ENCODE measurements around the gene TMEM254. TPM values are rescaled to one million over a fixed set of nuclear protein-coding genes. Genes with fewer than 3 reads are reported as not detected.
"Not testable (repeated sequence)": the region's sequence is repeated elsewhere in the genome, so short reads cannot be mapped to it uniquely, and the experiment has no call there.

TMEM254 gene
- polyA plus RNA-seq, 1 donor, result 49.6 TPM

DNA sequence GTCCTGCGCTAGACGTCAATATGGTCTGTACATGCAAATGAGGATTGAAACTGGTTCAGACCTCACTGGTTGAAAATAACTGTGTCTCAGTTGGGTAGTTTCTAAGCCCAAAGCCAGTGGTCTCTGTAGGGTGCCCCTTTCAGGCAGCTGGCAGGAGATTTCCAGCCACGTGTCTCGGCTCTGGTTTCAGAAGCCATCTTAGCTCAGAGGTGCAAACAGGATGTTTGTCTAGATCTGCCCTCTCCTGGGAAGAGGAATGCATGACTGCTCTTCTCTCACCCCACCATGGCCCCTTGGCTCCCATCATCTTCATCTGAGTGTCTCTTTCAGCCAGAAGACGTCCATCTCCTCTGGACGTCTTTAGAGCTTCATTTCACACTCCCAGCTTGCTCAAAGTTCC is 33.5 kb upstream of the TMEM254 start:
- H3K9me3 ChIP-seq (ENCODE audit: control insufficient read depth, low read depth, low read length); DNase-seq: not testable (repeated sequence)
- WGBS (ENCODE audit: insufficient coverage, low lambda C conversion rate), result 90% methylated on average over 2 of the region's 6 CpGs

DNA sequence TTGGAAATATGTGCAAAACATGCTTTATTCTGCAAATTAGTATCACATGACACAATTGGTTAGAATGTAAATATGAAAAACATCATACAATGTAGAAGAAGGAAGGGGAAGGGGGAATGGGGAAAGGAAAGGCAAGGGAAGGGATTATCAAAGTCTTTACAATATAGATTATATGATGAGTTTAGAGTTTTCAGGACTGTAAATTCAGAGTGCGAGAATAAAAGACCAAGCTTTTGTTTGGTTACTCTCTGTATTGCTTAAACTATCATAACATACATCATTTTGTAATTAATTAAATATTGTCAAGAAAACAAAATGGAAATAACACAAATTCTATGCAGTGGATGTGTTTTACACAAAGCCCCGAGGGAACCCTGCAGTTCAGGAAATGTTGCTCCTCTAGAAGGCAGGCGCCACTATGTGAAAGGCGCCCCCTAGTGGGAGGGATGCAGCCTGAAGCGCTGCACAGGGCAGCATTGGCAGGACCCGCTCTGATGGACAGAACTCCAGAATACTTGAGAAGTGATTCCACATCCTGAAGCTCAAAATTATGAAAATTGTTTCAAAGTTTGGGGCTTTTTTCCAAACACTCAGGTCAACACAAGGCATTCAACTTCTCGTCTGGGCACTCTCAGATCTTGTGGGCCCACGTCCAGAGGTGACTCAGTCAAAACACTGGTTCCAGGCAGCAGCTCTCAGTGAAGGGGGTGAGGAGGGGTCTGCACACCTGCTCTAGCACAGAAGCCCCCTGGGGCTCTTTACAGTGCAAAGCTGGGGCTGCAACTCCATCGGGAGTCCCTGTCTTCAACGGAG is 31.6 kb upstream of the TMEM254 start:
- Histone ChIP-seq H3K4me1 (ENCODE audit: control insufficient read depth, insufficient read depth, low read length) (no peaks in the 10 kb centered on the region), H3K36me3 (ENCODE audit: control insufficient read depth, insufficient read depth, low read length) (no peaks in the 10 kb centered on the region), H3K27ac (ENCODE audit: low read length) (no peak overlapping the region), H3K9me3 (ENCODE audit: control insufficient read depth, low read depth, low read length) (no peaks in the 10 kb centered on the region), H3K27me3 (ENCODE audit: control insufficient read depth, insufficient read depth, low read length) (no peaks in the 10 kb centered on the region), H3K4me3 (ENCODE audit: low read length) (no peak overlapping the region)
- peak; percentile 52 to 56 for DNase-seq
- WGBS (ENCODE audit: insufficient coverage, low lambda C conversion rate), result no CpG with 5 or more reads among the region's 10 CpGs

More for the DNA sequence above, 33.5 kb upstream of the TMEM254 start:
- not testable (repeated sequence) for H3K4me1 ChIP-seq (ENCODE audit: control insufficient read depth, insufficient read depth, low read length); H3K36me3 ChIP-seq (ENCODE audit: control insufficient read depth, insufficient read depth, low read length); H3K27ac ChIP-seq (ENCODE audit: low read length); H3K27me3 ChIP-seq (ENCODE audit: control insufficient read depth, insufficient read depth, low read length); H3K4me3 ChIP-seq (ENCODE audit: low read length)

DNA sequence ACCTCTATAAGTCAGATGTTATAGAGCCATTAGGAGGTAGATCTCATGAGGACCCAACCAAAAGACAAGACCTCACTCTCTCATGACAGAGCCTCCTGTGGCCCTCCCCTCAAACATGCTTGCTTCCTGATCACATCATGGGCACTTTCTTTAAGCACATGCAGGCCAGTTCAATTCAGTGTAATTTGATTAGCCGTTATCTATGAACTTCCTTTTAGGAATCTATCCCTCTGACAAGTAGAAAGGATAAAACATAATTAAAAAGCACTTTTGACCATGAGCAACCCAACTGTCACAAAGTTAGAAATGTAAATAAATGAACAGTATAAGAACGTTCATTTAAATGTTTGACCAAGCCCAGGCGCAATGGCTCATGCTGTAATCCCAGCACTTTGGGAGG is 27.7 kb upstream of the TMEM254 start:
- WGBS (ENCODE audit: insufficient coverage, low lambda C conversion rate), result 86% methylated on average over 1 of the region's 3 CpGs
- Histone ChIP-seq H3K36me3 (ENCODE audit: control insufficient read depth, insufficient read depth, low read length) (no peaks in the 10 kb centered on the region), H3K9me3 (ENCODE audit: control insufficient read depth, low read depth, low read length) (no peaks in the 10 kb centered on the region), H3K27ac (ENCODE audit: low read length) (no peak overlapping the region), H3K4me3 (ENCODE audit: low read length) (no peak overlapping the region), H3K27me3 (ENCODE audit: control insufficient read depth, insufficient read depth, low read length) (no peaks in the 10 kb centered on the region), H3K4me1 (ENCODE audit: control insufficient read depth, insufficient read depth, low read length) (no peaks in the 10 kb centered on the region)
- DNase-seq, result no peak

DNA sequence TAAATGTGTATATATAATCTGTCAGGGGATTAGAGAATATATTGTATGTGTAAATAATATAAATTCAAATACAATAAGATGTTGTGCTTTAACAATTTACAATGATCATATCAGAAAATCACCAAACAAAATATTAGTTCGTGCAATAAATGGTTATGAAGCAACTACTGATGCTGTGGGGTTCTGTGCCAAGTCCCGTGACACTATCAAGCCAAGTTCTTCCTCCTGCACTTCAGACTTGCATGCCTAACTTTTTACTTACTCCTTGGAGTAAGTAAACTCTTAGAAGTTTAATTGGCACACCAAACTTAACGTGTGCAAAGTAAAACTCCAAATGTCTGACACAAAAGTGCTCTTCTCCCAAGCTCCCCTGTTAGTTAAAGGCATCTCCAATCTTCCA is 26.5 kb upstream of the TMEM254 start:
- Histone ChIP-seq H3K9me3 (ENCODE audit: control insufficient read depth, low read depth, low read length) (no peaks in the 10 kb centered on the region), H3K4me3 (ENCODE audit: low read length) (no peak overlapping the region), H3K27me3 (ENCODE audit: control insufficient read depth, insufficient read depth, low read length) (no peaks in the 10 kb centered on the region), H3K36me3 (ENCODE audit: control insufficient read depth, insufficient read depth, low read length) (no peaks in the 10 kb centered on the region), H3K27ac (ENCODE audit: low read length) (no peak overlapping the region), H3K4me1 (ENCODE audit: control insufficient read depth, insufficient read depth, low read length) (no peaks in the 10 kb centered on the region)
- no CpG with 5 or more reads among the region's 3 CpGs for WGBS (ENCODE audit: insufficient coverage, low lambda C conversion rate)
- DNase-seq, result no peak

DNA sequence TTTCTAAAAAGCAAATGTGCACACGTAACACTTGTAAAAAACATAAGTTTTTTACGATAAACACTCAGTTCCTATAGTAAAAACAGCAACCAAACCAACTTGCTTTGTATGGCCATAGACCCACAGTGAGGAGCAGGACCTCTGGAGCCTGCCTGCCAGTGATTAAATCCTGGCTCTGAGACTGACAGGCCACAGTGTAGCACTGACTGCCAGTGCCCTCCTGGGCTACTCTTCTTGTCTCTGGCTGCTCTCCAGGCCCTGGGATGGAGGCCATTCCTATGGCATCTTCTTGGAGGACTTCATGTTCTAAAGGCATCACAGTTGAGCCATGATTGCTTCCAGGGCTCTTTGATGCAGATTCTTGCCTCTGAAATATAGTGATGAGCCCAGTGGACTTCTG is 22.7 kb upstream of the TMEM254 start:
- no peaks in the 10 kb centered on the region for H3K27me3 ChIP-seq (ENCODE audit: control insufficient read depth, insufficient read depth, low read length)
- H3K27ac ChIP-seq (ENCODE audit: low read length), result no peak overlapping the region
- no peaks in the 10 kb centered on the region for H3K36me3 ChIP-seq (ENCODE audit: control insufficient read depth, insufficient read depth, low read length)
- no CpG with 5 or more reads among the region's 2 CpGs for WGBS (ENCODE audit: insufficient coverage, low lambda C conversion rate)
- no peaks in the 10 kb centered on the region for H3K9me3 ChIP-seq (ENCODE audit: control insufficient read depth, low read depth, low read length)
- no peak for DNase-seq
- H3K4me3 ChIP-seq (ENCODE audit: low read length), result no peak overlapping the region
- H3K4me1 ChIP-seq (ENCODE audit: control insufficient read depth, insufficient read depth, low read length), result no peaks in the 10 kb centered on the region

DNA sequence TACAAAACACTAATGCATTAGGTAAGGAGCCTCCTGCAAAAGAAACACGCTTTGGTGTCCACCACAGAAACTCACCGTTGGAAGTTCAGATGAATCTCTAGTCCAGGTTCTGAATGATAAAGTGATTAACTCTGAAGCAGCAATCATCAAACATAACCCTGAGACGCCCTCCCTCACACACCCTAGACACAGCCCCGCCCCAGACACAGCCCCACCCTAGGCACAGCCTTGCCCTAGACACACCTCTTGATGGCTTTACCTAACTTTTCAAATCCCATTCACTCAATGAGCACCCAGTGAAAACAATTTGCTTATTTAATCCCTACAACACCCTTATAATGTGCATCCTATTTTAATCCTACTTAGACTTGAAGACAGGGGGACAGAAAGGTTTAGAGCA is 21.3 kb upstream of the TMEM254 start:
- H3K36me3 ChIP-seq (ENCODE audit: control insufficient read depth, insufficient read depth, low read length), result no peaks in the 10 kb centered on the region
- H3K4me3 ChIP-seq (ENCODE audit: low read length), result no peak overlapping the region
- no peaks in the 10 kb centered on the region for H3K27me3 ChIP-seq (ENCODE audit: control insufficient read depth, insufficient read depth, low read length)
- no peak overlapping the region for H3K27ac ChIP-seq (ENCODE audit: low read length)
- H3K4me1 ChIP-seq (ENCODE audit: control insufficient read depth, insufficient read depth, low read length), result no peaks in the 10 kb centered on the region
- no peak for DNase-seq
- no CpG with 5 or more reads among the region's 4 CpGs for WGBS (ENCODE audit: insufficient coverage, low lambda C conversion rate)
- H3K9me3 ChIP-seq (ENCODE audit: control insufficient read depth, low read depth, low read length), result no peaks in the 10 kb centered on the region

DNA sequence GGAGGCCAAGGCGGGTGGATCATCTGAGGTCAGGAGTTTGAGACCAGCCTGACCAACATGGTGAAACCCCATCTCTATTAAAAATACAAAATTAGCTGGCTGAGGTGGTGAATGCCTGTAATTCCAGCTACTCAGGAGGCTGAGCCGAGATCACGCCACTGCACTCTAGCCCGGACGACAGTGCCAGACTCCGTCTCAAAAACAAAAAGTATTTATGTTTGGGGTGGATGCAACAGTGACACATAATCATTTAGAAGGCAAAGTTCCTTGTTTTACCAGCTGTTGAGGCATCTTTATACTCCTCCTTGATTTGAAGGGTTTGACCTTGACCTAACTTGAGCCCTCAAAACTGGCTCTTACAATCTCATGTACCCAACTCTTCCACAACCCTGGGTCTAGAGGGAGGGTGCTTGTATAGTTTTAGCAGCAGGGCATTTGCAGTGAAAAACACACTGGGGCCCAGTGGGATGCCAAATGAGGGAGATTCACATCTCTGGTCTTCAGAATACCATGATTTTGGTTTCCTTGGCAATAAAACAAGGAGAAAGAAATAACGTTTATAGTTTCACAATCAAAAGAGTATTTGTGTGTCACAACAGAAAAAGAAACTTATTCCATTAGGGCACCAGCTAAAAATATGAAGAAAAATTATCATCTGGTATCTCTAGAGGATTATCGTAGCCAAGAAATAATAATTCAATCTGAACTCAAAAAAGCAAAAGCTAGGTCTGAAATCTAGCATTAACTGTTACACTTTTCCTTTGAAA is 14.2 kb upstream of the TMEM254 start:
- no peaks in the 10 kb centered on the region for H3K9me3 ChIP-seq (ENCODE audit: control insufficient read depth, low read depth, low read length)
- H3K27me3 ChIP-seq (ENCODE audit: control insufficient read depth, insufficient read depth, low read length), result no peaks in the 10 kb centered on the region
- H3K36me3 ChIP-seq (ENCODE audit: control insufficient read depth, insufficient read depth, low read length), result no peaks in the 10 kb centered on the region
- DNase-seq, result no peak
- H3K4me1 ChIP-seq (ENCODE audit: control insufficient read depth, insufficient read depth, low read length), result no peaks in the 10 kb centered on the region
- no peak overlapping the region for H3K4me3 ChIP-seq (ENCODE audit: low read length)
- H3K27ac ChIP-seq (ENCODE audit: low read length), result no peak overlapping the region
- 97% methylated on average over 6 of the region's 8 CpGs for WGBS (ENCODE audit: insufficient coverage, low lambda C conversion rate)

DNA sequence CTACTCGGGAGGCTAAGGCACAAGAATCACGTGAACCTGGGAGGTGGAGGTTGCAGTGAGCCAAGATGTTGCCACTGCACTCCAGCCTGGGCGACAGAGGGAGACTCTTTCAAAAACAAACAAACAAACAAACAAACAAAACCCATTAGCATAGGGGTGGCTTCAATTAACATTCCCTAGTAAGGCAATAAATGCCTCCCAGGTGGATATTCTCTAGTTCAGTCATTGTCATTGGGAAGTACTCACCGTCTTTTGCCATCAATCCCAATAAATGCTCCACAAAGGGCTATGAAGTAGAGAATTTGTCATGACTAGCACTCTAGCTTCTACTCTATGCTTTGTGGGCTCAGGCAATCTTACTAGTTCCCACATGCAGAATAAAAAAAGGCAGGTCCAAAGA is 11.7 kb upstream of the TMEM254 start:
- no peak for DNase-seq
- H3K27ac ChIP-seq (ENCODE audit: low read length), result no peak overlapping the region
- no peaks in the 10 kb centered on the region for H3K4me1 ChIP-seq (ENCODE audit: control insufficient read depth, insufficient read depth, low read length)
- no peaks in the 10 kb centered on the region for H3K9me3 ChIP-seq (ENCODE audit: control insufficient read depth, low read depth, low read length)
- no peaks in the 10 kb centered on the region for H3K36me3 ChIP-seq (ENCODE audit: control insufficient read depth, insufficient read depth, low read length)
- H3K27me3 ChIP-seq (ENCODE audit: control insufficient read depth, insufficient read depth, low read length), result no peaks in the 10 kb centered on the region
- no peak overlapping the region for H3K4me3 ChIP-seq (ENCODE audit: low read length)
- WGBS (ENCODE audit: insufficient coverage, low lambda C conversion rate), result no CpG with 5 or more reads among the region's 4 CpGs

DNA sequence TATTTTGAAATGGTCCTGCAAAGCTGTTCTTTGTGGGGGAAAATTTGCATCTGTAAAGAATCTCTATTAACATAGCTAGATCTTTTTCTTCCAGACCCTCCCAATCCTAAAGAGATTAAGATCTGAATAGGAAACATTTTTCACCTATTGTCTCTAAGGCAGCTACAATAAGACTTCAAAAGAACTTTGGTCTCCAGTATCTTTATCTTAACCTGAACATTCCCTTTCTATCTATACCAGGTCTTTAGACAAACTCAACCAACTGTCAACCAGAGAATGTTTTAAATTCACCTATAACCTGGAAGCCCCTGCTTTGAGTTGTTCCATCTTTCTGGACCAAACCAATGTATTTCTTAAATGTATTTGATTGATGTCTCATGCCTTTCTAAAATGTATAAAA is 10.6 kb upstream of the TMEM254 start:
- not testable (repeated sequence) for H3K36me3 ChIP-seq (ENCODE audit: control insufficient read depth, insufficient read depth, low read length); H3K4me3 ChIP-seq (ENCODE audit: low read length); H3K4me1 ChIP-seq (ENCODE audit: control insufficient read depth, insufficient read depth, low read length); H3K27me3 ChIP-seq (ENCODE audit: control insufficient read depth, insufficient read depth, low read length); H3K9me3 ChIP-seq (ENCODE audit: control insufficient read depth, low read depth, low read length); H3K27ac ChIP-seq (ENCODE audit: low read length); DNase-seq

DNA sequence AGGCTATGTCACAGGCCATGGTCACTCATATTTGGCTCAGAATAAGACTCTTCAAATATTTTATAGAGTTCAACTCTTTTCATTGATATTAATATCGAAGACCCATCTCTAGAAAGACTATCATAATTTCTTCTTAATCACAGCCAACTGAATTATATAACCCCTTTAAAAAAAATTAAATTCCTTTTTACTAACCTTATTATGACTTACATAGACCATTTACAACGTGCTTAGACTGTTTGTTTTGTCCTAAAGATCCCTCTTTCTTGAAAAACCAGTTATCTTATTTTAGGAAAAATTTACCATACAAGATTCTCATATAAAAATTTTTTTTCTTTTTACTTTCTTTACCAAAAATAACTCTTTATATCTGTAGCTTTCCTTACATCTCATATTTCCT is 10.2 kb upstream of the TMEM254 start:
- H3K27ac ChIP-seq (ENCODE audit: low read length), result no peak overlapping the region

DNA sequence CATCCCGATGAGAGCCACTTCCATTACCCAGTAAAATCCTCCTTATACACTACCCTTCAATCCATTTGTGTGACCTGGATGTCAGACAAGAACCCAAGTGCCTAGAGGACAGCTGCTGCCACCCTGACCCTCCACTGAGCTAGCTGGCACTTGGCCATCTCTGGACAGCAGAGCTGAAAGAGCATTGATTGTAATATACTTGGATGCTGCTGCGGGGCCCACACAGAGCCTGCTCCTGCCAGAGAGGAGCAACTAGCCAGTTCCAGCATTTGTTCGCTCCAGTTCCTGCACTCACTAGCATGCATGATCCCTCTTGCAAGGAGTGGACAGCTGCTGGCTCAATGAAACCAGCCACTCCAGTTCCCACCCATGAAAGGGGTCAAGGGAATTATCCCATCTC is 8.4 kb upstream of the TMEM254 start:
- no peaks in the 10 kb centered on the region for H3K27me3 ChIP-seq (ENCODE audit: control insufficient read depth, insufficient read depth, low read length)
- no peaks in the 10 kb centered on the region for H3K4me1 ChIP-seq (ENCODE audit: control insufficient read depth, insufficient read depth, low read length)
- no peak overlapping the region for H3K4me3 ChIP-seq (ENCODE audit: low read length)
- no peak for DNase-seq
- H3K36me3 ChIP-seq (ENCODE audit: control insufficient read depth, insufficient read depth, low read length), result no peaks in the 10 kb centered on the region
- no peaks in the 10 kb centered on the region for H3K9me3 ChIP-seq (ENCODE audit: control insufficient read depth, low read depth, low read length)
- WGBS (ENCODE audit: insufficient coverage, low lambda C conversion rate), result no CpG with 5 or more reads among the region's 3 CpGs
- H3K27ac ChIP-seq (ENCODE audit: low read length), result no peak overlapping the region

More for the DNA sequence above, 10.2 kb upstream of the TMEM254 start:
- H3K4me3 ChIP-seq (ENCODE audit: low read length), result no peak overlapping the region
- no peaks in the 10 kb centered on the region for H3K9me3 ChIP-seq (ENCODE audit: control insufficient read depth, low read depth, low read length)
- no peak for DNase-seq
- H3K36me3 ChIP-seq (ENCODE audit: control insufficient read depth, insufficient read depth, low read length), result no peaks in the 10 kb centered on the region
- H3K4me1 ChIP-seq (ENCODE audit: control insufficient read depth, insufficient read depth, low read length), result no peaks in the 10 kb centered on the region
- no peaks in the 10 kb centered on the region for H3K27me3 ChIP-seq (ENCODE audit: control insufficient read depth, insufficient read depth, low read length)
- 61% methylated on average over 2 of the region's 2 CpGs for WGBS (ENCODE audit: insufficient coverage, low lambda C conversion rate)

Data from large intestine (tissue), 3 donors.